Measurements from ENCODE around the gene MUC12.
"Not testable (repeated sequence)": the region's sequence is repeated elsewhere in the genome, so short reads cannot be mapped to it uniquely, and the experiment has no call there.

Gene MUC12

DNA sequence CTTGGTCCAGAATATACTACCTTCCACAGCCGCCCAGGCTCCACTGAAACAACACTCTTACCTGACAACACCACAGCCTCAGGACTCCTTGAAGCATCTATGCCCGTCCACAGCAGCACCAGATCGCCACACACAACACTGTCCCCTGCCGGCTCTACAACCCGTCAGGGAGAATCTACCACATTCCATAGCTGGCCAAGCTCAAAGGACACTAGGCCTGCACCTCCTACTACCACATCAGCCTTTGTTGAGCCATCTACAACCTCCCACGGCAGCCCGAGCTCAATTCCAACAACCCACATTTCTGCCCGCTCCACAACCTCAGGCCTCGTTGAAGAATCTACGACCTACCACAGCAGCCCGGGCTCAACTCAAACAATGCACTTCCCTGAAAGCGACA is 22.9 kb downstream of the MUC12 start:
- not testable (repeated sequence) for DNase-seq (ENCODE audit: low read depth, low spot score)

DNA sequence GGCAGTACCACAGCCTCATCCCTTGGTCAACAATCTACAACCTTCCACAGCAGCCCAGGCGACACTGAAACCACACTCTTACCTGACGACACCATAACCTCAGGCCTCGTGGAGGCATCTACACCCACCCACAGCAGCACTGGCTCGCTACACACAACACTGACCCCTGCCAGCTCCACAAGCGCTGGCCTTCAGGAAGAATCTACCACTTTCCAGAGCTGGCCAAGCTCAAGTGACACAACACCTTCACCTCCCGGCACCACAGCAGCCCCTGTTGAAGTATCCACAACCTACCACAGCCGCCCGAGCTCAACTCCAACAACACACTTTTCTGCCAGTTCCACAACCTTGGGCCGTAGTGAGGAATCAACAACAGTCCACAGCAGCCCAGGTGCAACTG is 25.3 kb downstream of the MUC12 start:
- not testable (repeated sequence) for DNase-seq (ENCODE audit: low read depth, low spot score)

DNA sequence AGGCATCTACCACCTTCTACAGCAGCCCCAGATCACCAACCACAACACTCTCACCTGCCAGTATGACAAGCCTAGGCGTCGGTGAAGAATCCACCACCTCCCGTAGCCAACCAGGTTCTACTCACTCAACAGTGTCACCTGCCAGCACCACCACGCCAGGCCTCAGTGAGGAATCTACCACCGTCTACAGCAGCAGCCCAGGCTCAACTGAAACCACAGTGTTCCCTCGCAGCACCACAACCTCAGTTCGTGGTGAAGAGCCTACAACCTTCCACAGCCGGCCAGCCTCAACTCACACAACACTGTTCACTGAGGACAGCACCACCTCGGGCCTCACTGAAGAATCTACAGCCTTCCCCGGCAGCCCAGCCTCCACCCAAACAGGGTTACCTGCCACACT is 29.2 kb downstream of the MUC12 start:
- not testable (repeated sequence) for DNase-seq (ENCODE audit: low read depth, low spot score)

DNA sequence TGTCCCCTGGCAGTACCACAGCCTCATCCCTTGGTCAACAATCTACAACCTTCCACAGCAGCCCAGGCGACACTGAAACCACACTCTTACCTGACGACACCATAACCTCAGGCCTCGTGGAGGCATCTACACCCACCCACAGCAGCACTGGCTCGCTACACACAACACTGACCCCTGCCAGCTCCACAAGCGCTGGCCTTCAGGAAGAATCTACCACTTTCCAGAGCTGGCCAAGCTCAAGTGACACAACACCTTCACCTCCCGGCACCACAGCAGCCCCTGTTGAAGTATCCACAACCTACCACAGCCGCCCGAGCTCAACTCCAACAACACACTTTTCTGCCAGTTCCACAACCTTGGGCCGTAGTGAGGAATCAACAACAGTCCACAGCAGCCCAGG is 30.0 kb downstream of the MUC12 start:
- not testable (repeated sequence) for DNase-seq (ENCODE audit: low read depth, low spot score)

DNA sequence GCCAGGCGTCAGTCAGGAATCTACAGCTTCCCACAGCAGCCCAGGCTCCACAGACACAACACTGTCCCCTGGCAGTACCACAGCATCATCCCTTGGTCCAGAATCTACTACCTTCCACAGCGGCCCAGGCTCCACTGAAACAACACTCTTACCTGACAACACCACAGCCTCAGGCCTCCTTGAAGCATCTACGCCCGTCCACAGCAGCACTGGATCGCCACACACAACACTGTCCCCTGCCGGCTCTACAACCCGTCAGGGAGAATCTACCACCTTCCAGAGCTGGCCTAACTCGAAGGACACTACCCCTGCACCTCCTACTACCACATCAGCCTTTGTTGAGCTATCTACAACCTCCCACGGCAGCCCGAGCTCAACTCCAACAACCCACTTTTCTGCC is 30.7 kb downstream of the MUC12 start:
- DNase-seq (ENCODE audit: low read depth, low spot score) = not testable (repeated sequence)

DNA sequence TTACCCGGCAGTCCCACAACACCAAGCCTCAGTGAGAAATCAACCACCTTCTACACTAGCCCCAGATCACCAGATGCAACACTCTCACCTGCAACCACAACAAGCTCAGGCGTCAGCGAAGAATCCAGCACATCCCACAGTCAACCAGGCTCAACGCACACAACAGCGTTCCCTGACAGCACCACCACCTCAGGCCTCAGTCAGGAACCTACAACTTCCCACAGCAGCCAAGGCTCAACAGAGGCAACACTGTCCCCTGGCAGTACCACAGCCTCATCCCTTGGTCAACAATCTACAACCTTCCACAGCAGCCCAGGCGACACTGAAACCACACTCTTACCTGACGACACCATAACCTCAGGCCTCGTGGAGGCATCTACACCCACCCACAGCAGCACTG is 33.0 kb downstream of the MUC12 start:
- not testable (repeated sequence) for DNase-seq (ENCODE audit: low read depth, low spot score)

DNA sequence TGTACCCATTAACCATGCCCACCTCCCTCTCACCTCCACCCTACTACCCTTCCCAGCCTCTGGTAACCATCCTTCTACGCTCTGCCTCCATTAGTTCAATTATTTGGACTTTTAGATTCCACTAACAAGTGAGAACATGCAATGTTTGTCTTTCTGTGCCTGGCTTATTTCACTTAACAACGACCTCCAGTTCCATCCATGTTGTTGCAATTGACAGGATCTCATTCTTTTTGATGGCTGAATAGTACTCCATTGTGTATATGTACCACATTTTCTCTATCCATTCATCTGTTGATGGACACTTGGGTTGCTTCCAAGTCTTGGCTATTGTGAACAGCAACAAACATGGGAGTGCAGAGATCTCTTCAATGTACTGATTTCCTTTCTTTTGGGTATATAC is 38.0 kb downstream of the MUC12 start:
- DNase-seq (ENCODE audit: low read depth, low spot score) = not testable (repeated sequence)

DNA sequence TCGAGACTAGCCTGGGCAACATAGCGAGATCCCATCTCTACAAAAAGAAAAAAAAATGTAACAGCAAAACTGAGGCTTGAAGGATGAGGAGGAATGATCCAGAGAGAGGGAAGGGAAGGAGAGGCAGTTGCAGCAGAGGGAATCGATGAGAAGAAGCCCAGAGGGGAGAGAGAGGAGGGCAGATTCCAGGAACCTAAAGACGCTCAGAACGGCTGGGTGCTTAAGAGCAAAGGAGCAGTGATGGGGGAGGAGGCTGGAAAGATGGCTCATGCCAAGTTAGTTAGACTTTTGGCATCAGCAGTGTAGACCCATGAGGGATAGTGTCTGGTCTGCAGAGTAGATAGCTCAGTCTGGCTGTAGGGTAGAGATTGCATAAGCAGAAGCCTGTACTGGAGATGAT is 40.3 kb downstream of the MUC12 start:
- DNase-seq (ENCODE audit: low read depth, low spot score) = no peak

DNA sequence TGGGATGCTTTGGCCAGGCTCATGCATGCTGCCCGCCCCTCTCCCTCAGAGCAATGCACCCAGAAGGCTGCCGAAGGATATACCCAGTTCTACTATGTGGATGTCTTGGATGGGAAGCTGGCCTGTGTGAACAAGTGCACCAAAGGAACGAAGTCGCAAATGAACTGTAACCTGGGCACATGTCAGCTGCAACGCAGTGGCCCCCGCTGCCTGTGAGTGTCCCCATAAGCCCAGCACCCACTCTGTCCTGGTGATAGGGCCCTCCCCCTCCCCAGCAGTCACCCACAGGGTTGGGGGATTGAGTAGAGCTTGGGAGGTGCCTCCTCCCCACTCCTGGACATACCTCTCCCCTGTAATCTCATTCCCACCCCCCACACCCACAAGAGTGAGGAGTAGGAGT is 43.6 kb downstream of the MUC12 start:
- DNase-seq (ENCODE audit: low read depth, low spot score) = no peak

DNA sequence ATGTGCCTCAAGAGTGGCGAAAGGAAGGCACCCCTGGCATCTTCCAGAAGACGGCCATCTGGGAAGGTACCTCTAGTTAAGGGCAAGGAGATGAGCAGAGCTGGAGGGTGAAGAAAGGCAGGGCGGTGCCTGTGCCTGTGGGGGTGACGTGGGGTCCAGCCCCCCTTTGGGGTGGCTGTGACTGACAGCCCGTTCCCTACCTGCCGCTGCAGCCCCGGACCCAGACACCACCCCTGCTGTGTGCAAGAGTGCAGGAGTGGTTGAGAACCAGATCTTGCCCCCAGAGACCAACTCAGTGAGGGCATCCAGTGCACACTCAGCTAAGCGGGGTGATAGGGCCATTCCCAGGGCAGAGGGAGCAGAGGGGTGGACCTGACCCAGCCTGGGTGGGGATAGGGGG is 46.3 kb downstream of the MUC12 start:
- no peak for DNase-seq (ENCODE audit: low read depth, low spot score)

DNA sequence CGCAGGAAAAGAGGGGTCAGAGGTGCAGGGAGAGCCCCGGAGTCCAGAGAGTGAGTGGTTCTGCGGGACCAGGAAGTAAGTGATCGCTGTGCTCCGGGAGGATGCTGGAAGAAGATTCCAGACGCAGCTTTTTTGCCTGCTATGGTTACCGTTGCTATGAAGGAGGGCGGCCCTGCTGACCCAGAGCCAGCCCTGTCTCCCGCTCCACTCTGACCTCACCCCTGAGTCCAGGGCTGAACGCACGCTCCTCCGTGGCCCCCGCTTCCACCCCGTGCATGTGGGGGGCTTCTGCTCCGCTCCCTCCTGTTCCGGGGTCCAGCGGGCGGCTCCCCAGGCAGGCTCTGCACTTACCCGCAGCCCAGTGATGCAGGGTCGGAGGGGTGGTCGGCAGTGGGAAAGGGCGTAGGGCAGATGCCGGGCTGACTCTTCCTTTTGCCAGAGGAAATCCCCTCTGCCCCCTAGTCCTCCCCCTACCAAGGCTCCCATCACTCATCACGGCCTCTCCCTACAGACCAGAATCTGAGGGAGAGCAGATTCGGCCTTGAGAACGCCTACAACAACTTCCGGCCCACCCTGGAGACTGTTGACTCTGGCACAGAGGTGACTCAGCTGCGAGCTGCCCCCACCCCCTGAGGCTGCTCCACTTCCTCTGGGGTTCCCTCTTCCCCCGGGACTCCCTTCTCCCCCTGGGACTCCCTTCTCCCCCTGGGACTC is 47.9 kb downstream of the MUC12 start:
- DNase-seq (ENCODE audit: low read depth, low spot score) = no peak

DNA sequence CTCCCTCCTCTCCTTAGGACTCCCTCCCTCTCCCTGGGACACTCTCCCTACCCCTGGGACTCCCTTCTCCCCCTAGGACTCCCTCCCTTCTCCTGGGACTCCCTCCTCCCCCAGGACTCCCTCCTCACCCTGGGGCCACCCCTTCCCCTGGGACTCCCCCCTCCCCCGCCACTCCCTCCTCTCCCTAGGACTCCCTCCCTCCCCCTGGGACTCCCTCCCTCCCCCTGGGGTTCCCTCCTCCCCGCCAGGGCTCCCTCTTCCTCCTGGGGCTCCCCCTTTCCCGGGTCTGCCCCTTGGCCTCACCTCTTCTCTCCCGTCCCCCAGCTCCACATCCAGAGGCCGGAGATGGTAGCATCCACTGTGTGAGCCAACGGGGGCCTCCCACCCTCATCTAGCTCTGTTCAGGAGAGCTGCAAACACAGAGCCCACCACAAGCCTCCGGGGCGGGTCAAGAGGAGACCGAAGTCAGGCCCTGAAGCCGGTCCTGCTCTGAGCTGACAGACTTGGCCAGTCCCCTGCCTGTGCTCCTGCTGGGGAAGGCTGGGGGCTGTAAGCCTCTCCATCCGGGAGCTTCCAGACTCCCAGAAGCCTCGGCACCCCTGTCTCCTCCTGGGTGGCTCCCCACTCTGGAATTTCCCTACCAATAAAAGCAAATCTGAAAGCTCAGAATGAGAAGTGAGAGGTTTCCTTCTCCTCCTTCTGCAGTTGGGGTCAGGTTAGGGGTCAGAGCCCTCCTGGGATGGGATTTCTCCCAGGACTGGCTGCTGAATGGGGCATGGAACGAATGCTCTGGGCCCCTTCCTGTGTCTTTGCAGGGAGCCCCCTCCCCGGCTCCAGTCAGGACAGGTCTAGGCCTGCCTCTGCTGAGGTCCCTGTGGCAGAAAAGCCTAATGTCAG is 49.2 kb downstream of the MUC12 start:
- DNase-seq (ENCODE audit: low read depth, low spot score) = no peak

DNA sequence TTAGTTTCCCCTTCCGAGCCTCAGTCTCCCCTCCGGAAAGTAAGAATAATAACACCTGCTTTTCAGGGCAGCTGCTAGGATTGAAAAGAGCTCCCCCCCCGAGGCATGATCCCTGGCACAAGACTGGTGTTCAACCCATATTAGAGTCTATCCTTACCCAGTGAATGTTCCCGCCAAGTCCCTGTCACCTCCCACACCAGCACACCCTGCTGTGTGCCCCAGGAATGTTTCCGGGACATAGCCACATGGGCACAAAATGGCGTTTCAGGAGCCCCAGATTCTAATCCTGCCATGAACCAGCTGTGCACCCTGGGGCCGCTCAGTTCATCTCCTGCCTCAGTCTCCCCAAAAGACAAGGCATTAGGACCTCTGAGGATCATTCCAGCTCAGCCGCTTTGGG is 51.1 kb downstream of the MUC12 start:
- DNase-seq (ENCODE audit: low read depth, low spot score) = no peak

DNA sequence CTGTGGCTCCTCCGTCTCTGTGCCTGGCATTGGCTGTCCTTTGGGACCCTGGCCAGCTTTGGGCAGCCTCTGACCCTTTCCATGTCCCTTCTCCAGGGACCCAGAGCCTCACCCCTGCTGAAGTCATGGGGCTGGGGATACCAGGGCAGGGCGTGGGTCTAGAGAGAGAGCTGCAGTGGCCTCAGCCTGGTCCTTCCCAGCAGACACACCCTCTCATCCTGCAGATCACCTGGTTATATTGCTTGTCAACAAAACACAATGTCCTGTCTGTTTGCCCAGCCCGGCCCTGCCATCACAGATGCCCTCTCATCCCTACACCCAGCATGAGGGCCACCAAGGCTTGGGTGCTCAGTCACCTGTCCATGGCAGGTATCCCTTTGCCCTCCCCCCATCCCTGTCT is 52.3 kb downstream of the MUC12 start:
- DNase-seq (ENCODE audit: low read depth, low spot score) = no peak

DNA sequence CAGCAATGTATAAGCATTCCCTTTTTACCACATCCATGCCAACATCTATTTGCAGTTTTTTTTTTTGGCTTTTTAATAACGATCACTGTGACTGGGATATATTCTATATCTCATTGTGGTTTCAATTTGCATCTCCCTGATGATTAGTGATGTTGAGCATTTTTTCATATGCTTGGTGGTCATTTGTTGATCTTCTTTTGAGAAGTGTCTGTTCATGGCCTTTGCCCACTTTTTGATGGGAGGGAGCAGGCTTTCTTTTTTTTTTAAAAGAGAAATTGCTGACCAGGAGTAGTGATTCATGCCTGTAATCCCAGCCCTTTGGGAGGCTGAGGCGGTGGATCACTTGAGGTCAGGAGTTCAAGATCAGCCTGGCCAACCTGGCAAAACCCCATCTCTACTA is 54.5 kb downstream of the MUC12 start:
- DNase-seq (ENCODE audit: low read depth, low spot score) = no peak

DNA sequence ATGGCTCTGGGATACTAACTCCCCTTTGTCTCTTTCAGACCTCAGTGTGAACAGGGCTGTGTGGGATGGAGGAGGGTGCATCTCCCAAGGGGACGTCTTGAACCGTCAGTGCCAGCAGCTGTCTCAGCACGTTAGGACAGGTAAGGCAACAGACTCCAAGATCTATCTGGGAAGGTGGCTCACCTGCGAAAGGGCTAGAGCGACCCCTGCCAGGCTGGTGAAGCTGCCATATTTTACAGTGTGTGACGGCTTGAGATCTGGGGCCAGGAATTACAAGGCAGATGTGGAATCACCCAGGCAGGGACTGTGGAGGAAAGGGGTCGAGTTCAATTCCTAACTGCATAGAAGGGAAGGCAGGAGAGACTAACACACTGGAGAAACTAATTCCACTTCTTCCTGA is 61.7 kb downstream of the MUC12 start:
- no peak for DNase-seq (ENCODE audit: low read depth, low spot score)

DNA sequence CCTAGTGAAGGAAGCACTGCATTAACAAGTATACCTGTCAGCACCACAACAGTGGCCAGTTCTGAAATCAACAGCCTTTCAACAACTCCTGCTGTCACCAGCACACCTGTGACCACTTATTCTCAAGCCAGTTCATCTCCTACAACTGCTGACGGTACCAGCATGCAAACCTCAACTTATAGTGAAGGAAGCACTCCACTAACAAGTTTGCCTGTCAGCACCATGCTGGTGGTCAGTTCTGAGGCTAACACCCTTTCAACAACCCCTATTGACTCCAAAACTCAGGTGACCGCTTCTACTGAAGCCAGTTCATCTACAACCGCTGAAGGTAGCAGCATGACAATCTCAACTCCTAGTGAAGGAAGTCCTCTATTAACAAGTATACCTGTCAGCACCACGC is 66.6 kb downstream of the MUC12 start:
- no peak for DNase-seq (ENCODE audit: low read depth, low spot score)

DNA sequence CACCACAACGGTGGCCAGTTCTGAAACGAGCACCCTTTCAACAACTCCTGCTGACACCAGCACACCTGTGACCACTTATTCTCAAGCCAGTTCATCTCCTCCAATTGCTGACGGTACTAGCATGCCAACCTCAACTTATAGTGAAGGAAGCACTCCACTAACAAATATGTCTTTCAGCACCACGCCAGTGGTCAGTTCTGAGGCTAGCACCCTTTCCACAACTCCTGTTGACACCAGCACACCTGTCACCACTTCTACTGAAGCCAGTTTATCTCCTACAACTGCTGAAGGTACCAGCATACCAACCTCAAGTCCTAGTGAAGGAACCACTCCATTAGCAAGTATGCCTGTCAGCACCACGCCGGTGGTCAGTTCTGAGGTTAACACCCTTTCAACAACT is 71.9 kb downstream of the MUC12 start:
- DNase-seq (ENCODE audit: low read depth, low spot score) = not testable (repeated sequence)

DNA sequence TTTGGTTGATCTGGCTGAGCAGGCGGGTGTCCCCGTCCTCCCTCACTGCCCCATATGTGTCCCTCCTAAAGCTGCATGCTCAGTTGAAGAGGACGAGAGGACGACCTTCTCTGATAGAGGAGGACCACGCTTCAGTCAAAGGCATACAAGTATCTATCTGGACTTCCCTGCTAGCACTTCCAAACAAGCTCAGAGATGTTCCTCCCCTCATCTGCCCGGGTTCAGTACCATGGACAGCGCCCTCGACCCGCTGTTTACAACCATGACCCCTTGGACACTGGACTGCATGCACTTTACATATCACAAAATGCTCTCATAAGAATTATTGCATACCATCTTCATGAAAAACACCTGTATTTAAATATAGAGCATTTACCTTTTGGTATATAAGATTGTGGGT is 89.0 kb downstream of the MUC12 start:
- no peak for DNase-seq (ENCODE audit: low read depth, low spot score)

DNA sequence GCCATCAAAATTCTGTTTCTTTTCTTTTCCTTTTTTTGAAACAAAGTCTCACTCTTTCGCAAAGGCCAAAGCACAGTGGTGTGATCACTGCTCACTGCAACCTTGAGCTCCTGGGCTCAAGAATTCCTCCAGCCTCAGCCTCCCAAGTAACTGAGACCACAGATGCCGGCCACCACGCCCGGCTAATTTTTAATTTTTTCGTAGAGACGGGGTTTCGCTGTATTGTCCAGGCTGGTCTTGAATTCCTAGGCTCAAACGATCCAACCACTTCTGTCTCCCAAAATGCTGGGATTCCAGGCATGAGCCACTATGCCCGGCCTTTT is 90.2 kb downstream of the MUC12 start:
- no peak for DNase-seq (ENCODE audit: low read depth, low spot score)

DNA sequence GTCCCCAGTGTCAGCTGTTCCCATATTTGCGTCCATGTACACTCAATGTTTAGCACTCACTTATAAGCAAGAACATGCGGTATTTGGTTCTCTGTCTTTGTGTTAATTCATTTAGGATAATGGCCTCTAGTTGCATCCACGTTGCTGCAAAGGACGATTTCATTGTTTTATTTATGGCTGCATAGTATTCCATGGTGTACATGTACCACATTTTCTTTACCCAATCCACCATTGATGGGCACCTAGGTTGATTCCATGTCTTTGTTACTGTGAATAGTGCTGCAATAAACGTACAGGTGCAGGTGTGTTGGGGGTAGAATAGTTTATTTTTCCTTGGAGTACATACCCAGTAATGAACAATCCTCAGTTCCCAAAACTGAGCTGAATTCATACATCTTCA is 91.6 kb downstream of the MUC12 start:
- no peak for DNase-seq (ENCODE audit: low read depth, low spot score)

DNA sequence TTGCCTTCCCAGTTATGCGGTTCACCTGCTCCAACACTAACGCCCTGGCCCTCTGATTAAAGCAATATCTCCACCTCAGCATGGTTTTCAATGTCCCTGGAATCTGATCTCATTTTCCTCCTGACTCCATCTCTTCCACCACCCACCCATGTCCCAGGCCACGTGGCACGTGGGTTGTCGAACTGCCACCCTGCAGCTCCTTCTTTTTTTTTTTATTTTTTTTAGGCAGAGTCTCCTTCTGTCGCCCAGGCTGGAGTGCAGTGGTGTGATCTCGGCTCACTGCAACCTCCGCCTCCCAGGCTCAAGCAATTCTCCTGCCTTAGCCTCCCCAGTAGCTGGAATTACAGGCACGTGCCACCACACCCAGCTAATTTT is 94.8 kb downstream of the MUC12 start:
- not testable (repeated sequence) for DNase-seq (ENCODE audit: low read depth, low spot score)

DNA sequence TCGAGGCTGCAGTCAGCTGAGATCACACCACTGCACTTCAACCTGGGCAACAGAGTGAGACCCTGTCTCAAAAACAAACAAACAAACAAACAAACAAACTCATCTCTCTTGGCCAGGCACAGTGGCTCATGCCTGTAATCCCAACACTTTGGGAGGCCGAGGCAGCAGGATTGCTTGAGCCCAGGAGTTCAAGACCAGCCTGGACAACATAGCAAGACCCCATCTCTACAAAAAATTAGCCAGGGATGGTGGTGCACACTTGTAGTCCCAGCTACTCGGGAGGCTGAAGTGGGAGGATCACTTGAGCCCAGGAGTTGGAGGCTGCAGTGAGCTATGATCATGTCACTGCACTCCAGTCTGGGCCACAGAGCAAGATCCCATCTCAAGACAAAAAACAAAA is 95.8 kb downstream of the MUC12 start:
- not testable (repeated sequence) for DNase-seq (ENCODE audit: low read depth, low spot score)
